Measurements from ENCODE around the gene JAML. TPM values are rescaled to one million over a fixed set of nuclear protein-coding genes. Genes with fewer than 3 reads are reported as not detected.

The JAML gene
- total and polyA plus RNA-seq, 2 of the 13 experiments (the other 11 are each of a cell fraction or from before 2014, with no cell fraction given): 2.0 to 3.3 TPM

DNA sequence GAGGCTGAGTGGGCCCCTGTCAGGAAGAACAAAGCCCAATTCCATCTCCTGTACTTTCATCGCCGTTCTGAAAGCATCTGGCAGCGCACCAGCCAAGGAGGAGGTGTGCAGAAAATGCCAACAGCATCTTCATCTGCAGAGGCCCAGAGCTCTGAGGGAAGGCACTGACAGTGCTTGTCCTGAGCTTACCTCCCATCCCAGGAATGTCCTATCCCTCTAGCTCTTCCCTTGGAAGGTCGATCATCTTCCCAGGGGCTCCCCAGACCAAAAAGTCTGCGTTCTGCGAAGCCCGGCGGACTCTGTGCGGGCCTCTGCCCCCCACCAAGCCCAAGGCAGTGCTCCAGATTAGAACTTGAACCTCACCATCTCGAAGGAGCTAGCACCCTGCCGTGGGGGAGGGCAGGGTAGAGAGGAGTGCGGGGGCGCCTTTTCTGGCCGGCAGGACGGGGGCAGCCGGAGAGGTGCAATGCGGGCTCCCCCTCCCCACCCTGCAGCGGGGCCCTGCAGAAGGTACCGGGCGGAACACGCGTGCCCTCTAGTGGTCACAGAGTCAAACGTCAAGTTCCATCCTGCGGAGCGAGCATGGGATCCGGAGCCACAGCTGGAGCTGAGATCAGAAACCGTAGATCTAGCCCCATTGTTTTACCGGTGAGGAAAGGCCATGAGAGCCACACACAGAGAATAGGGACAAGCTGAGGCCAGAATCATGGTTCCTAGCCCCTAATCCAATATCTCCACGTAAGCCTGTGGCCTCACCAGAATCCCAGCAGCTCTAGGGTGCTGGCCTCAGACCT, 53.3 kb downstream of the JAML start (continued):
- no peak for TF ChIP-seq ZNF329 (CRISPR knock-in tag; IDR thresholded peaks at IDR 0.05; ENCODE audit: low read depth)
- TF ChIP-seq FOXC1 (CRISPR knock-in tag; IDR thresholded peaks at IDR 0.05; ENCODE audit: borderline replicate concordance): no peak
- TF ChIP-seq TAF15 (IDR thresholded peaks at IDR 0.05; ENCODE audit: low read depth, low read length, poor library complexity, severe bottlenecking): no peak
- TF ChIP-seq MTF2 (CRISPR knock-in tag; IDR thresholded peaks at IDR 0.05; ENCODE audit: borderline replicate concordance): no peak
- TF ChIP-seq ARNTL (CRISPR knock-in tag; IDR thresholded peaks at IDR 0.05): no peak
- no peak for TF ChIP-seq PRPF4 (IDR thresholded peaks at IDR 0.05; ENCODE audit: low read depth, low read length, poor library complexity, severe bottlenecking)
- no peak for TF ChIP-seq GMEB2 (CRISPR knock-in tag; IDR thresholded peaks at IDR 0.05; ENCODE audit: low read depth)
- no peak for TF ChIP-seq ZBTB1 (CRISPR knock-in tag; IDR thresholded peaks at IDR 0.05; ENCODE audit: borderline replicate concordance)
- TF ChIP-seq ZNF782 (CRISPR knock-in tag; IDR thresholded peaks at IDR 0.05; ENCODE audit: borderline replicate concordance): no peak
- TF ChIP-seq NR2C2 (CRISPR knock-in tag; IDR thresholded peaks at IDR 0.05; ENCODE audit: borderline replicate concordance): no peak
- no peak for TF ChIP-seq BRD4 (CRISPR knock-in tag; IDR thresholded peaks at IDR 0.05)
- TF ChIP-seq BORCS8-MEF2B (CRISPR knock-in tag; IDR thresholded peaks at IDR 0.05): peak; percentile 57; the same call in 1 of the 2 replicates
- no peak for TF ChIP-seq MAZ (IDR thresholded peaks at IDR 0.05; ENCODE audit: borderline replicate concordance, low read depth, low read length)
- TF ChIP-seq MAZ (CRISPR knock-in tag; IDR thresholded peaks at IDR 0.05; ENCODE audit: low read depth): peak; percentile 40; the same call in 1 of the 2 replicates
- no peak for TF ChIP-seq ZNF256 (CRISPR knock-in tag; conservative IDR thresholded peaks at IDR 0.05)
- TF ChIP-seq GABPA (IDR thresholded peaks at IDR 0.05; ENCODE audit: low read depth, low read length): no peak
- TF ChIP-seq GABPA (CRISPR knock-in tag; IDR thresholded peaks at IDR 0.05; ENCODE audit: low read depth): no peak
- no peak for TF ChIP-seq ZNF326 (CRISPR knock-in tag; IDR thresholded peaks at IDR 0.05; ENCODE audit: borderline replicate concordance)
- no peak for TF ChIP-seq ZFP37 (CRISPR knock-in tag; IDR thresholded peaks at IDR 0.05; ENCODE audit: borderline replicate concordance)
- no peak for TF ChIP-seq ZBTB4 (CRISPR knock-in tag; IDR thresholded peaks at IDR 0.05; ENCODE audit: borderline replicate concordance)
- TF ChIP-seq GABPB1 (CRISPR knock-in tag; IDR thresholded peaks at IDR 0.05): peak; percentile 41
- TF ChIP-seq ZBTB14 (CRISPR knock-in tag; IDR thresholded peaks at IDR 0.05): no peak
- TF ChIP-seq ZBTB21 (CRISPR knock-in tag; IDR thresholded peaks at IDR 0.05): no peak
- TF ChIP-seq ZNF451 (CRISPR knock-in tag; IDR thresholded peaks at IDR 0.05): no peak
